Astrocyte (in vitro differentiated cells and primary cell): ENCODE data around the gene DNAJC10. TPM values are rescaled to one million over a fixed set of nuclear protein-coding genes. Genes with fewer than 3 reads are reported as not detected.

ENCODE experiments used
- DNase-seq: peaks from one replicate; pipeline ENCODE4 v3.0.0-alpha.2; 2010; ENCODE audit warnings: low read depth
- FAIRE-seq: peaks from 2 replicates; lab custom pipeline; 2011; peaks lifted over from hg19 to GRCh38; lab: Jason Lieb, UNC
- H2AFZ ChIP-seq: 2 replicates; pipeline ENCODE4 v1.6.0; 2012; ENCODE audit warnings: low read depth, low read length, inconsistent platforms
- H3K27ac ChIP-seq: 2 replicates; pipeline ENCODE4 v1.5.1; 2011; ENCODE audit warnings: low read depth, low read length, inconsistent platforms
- H3K27me3 ChIP-seq: 2 replicates; pipeline ENCODE4 v1.6.0; 2011; ENCODE audit warnings: low read length, inconsistent platforms; ENCODE audit not compliant: insufficient read depth
- H3K36me3 ChIP-seq: 2 replicates; pipeline ENCODE4 v1.5.1; 2011; ENCODE audit warnings: low read length, inconsistent platforms; ENCODE audit not compliant: insufficient read depth
- H3K4me1 ChIP-seq: 2 replicates; pipeline ENCODE4 v1.5.1; 2011; ENCODE audit warnings: low read length, inconsistent platforms; ENCODE audit not compliant: insufficient read depth
- H3K4me2 ChIP-seq: 2 replicates; pipeline ENCODE4 v1.6.0; 2012; ENCODE audit warnings: low read length, inconsistent platforms
- H3K4me3 ChIP-seq: 2 replicates; pipeline ENCODE4 v1.5.1; 2011; ENCODE audit warnings: low read depth, mild to moderate bottlenecking, low read length, inconsistent platforms; ENCODE audit not compliant: insufficient read depth
- H3K79me2 ChIP-seq: 2 replicates; pipeline ENCODE4 v1.6.0; 2012; ENCODE audit warnings: mild to moderate bottlenecking, low read length, inconsistent platforms; ENCODE audit not compliant: insufficient read depth
- H3K9ac ChIP-seq: 2 replicates; pipeline ENCODE4 v1.6.0; 2012; ENCODE audit warnings: mild to moderate bottlenecking, low read length, inconsistent platforms
- H3K9me3 ChIP-seq: 2 replicates; pipeline ENCODE4 v1.5.1; 2012; ENCODE audit warnings: low read depth, mild to moderate bottlenecking, low read length, inconsistent platforms; ENCODE audit not compliant: insufficient read depth
- H4K20me1 ChIP-seq: 2 replicates; pipeline ENCODE4 v1.6.0; 2012; ENCODE audit warnings: low read length, inconsistent platforms; ENCODE audit not compliant: insufficient read depth
- H3K27ac Mint-ChIP-seq: one replicate; pipeline ENCODE4 v1.8.0; 2021; ENCODE audit warnings: mild to moderate bottlenecking, mixed read lengths; ENCODE audit not compliant: unreplicated experiment
- H3K27me3 Mint-ChIP-seq: one replicate; pipeline ENCODE4 v1.8.0; 2021; ENCODE audit warnings: low read depth, mixed read lengths; ENCODE audit not compliant: unreplicated experiment
- H3K36me3 Mint-ChIP-seq: one replicate; pipeline ENCODE4 v1.8.0; 2021; ENCODE audit warnings: low read depth, mixed read lengths; ENCODE audit not compliant: unreplicated experiment
- H3K4me1 Mint-ChIP-seq: one replicate; pipeline ENCODE4 v1.8.0; 2021; ENCODE audit warnings: low read depth, mixed read lengths; ENCODE audit not compliant: unreplicated experiment
- H3K4me3 Mint-ChIP-seq: one replicate; pipeline ENCODE4 v1.8.0; 2021; ENCODE audit warnings: mild to moderate bottlenecking, moderate library complexity, mixed read lengths; ENCODE audit not compliant: unreplicated experiment
- H3K9me3 Mint-ChIP-seq: one replicate; pipeline ENCODE4 v1.8.0; 2021; ENCODE audit warnings: mild to moderate bottlenecking, mixed read lengths; ENCODE audit not compliant: unreplicated experiment
- CTCF ChIP-seq: IDR thresholded peaks from 2 replicates; pipeline ENCODE4 v1.5.1; 2011; ENCODE audit warnings: low read depth, mild to moderate bottlenecking, inconsistent platforms, low read length, moderate library complexity; ENCODE audit not compliant: insufficient read depth
- EZH2 ChIP-seq: IDR thresholded peaks from 2 replicates; pipeline ENCODE4 v1.6.1; 2012; ENCODE audit warnings: mild to moderate bottlenecking, low read length, inconsistent platforms; ENCODE audit not compliant: insufficient read depth
- total RNA-seq: library from RNA; stranded (reverse); gene quantifications from 2 replicates; pipeline ENCODE4 v1.2.1, GENCODE V29; 2021

The DNAJC10 gene
- total RNA-seq, 1 donor from 2014 or later = 169 TPM

- H3K27me3 Mint-ChIP-seq = peaks cover 2% of the 10 kb centered on the region
- FAIRE-seq = no peak
- no peaks in the 10 kb centered on the region for H3K9me3 ChIP-seq
- no peaks in the 10 kb centered on the region for H4K20me1 ChIP-seq
- no peaks in the 10 kb centered on the region for H3K79me2 ChIP-seq
- peaks cover 2% of the 10 kb centered on the region for H3K9me3 Mint-ChIP-seq
- H3K4me1 ChIP-seq = no peaks in the 10 kb centered on the region
- H3K27me3 ChIP-seq = no peaks in the 10 kb centered on the region
- no peak overlapping the region for H3K27ac Mint-ChIP-seq
- H3K4me2 ChIP-seq = no peak overlapping the region
- no peaks in the 10 kb centered on the region for H3K36me3 ChIP-seq
- no peak overlapping the region for H3K4me3 Mint-ChIP-seq
- H3K4me3 ChIP-seq = no peak overlapping the region
- H3K4me1 Mint-ChIP-seq = peaks cover 20% of the 10 kb centered on the region
- no peak overlapping the region for H3K9ac ChIP-seq
- no peak for DNase-seq
- no peaks in the 10 kb centered on the region for H3K36me3 Mint-ChIP-seq
- TF ChIP-seq CTCF = no peak
- TF ChIP-seq EZH2 = no peak
- H3K27ac ChIP-seq = no peak overlapping the region
- H2AFZ ChIP-seq = no peak overlapping the region
Measured at GRCh38 chr2:182818925-182819324, 102.9 kb downstream of the DNAJC10 start.

- Histone ChIP-seq H3K36me3 (no peaks in the 10 kb centered on the region), H3K4me2 (no peak overlapping the region)
Measured at GRCh38 chr2:182819412-182819811, 103.4 kb downstream of the DNAJC10 start.

More at GRCh38 chr2:182819412-182819811, 103.4 kb downstream of the DNAJC10 start:
- H3K27ac ChIP-seq = no peak overlapping the region
- no peaks in the 10 kb centered on the region for H3K4me1 ChIP-seq
- Mint-ChIP-seq H3K27me3 (no peaks in the 10 kb centered on the region), H3K27ac (no peak overlapping the region), H3K4me3 (no peak overlapping the region), H3K36me3 (no peaks in the 10 kb centered on the region), H3K9me3 (peaks cover 2% of the 10 kb centered on the region), H3K4me1 (peaks cover 20% of the 10 kb centered on the region)
- no peak overlapping the region for H2AFZ ChIP-seq
- H3K79me2 ChIP-seq = no peaks in the 10 kb centered on the region
- FAIRE-seq = no peak
- H3K27me3 ChIP-seq = no peaks in the 10 kb centered on the region
- no peak for DNase-seq
- no peaks in the 10 kb centered on the region for H4K20me1 ChIP-seq
- H3K4me3 ChIP-seq = no peak overlapping the region
- no peaks in the 10 kb centered on the region for H3K9me3 ChIP-seq
- no peak overlapping the region for H3K9ac ChIP-seq
- TF ChIP-seq CTCF = no peak
- no peak for TF ChIP-seq EZH2
